GM18873 (cell line): ENCODE measurements around the gene IL10RA.
A peak's percentile ranks its signal among the peaks of the same experiment; 100 is the strongest.

Experiments used
- ATAC-seq: cut with Tn5 transposase; IDR thresholded peaks from one replicate; pipeline ENCODE4 v1.9.1; 2021; ENCODE audit warnings: mild to moderate bottlenecking, moderate library complexity, moderate number of reproducible peaks; ENCODE audit not compliant: unreplicated experiment, low FRiP score

Gene IL10RA

GRCh38 chr11:117989351-117990102 is 3.3 kb downstream of the IL10RA start:
- ATAC-seq: no peak

GRCh38 chr11:117992136-117992535 is 5.9 kb downstream of the IL10RA start:
- ATAC-seq: no peak

- no peak for ATAC-seq
Measured at GRCh38 chr11:117992620-117993019, 6.4 kb downstream of the IL10RA start.

- no peak for ATAC-seq
Measured at GRCh38 chr11:117993988-117994745, 8.0 kb downstream of the IL10RA start.

- ATAC-seq: no peak
Measured at GRCh38 chr11:117995472-117995871, 9.3 kb downstream of the IL10RA start.

- no peak for ATAC-seq
Measured at GRCh38 chr11:117996058-117996457, 9.9 kb downstream of the IL10RA start.

GRCh38 chr11:117997406-117997805 is 11.2 kb downstream of the IL10RA start:
- ATAC-seq: no peak

- peak; percentile 70 for ATAC-seq
Measured at GRCh38 chr11:117997823-117998579, 11.8 kb downstream of the IL10RA start.

- ATAC-seq: no peak
Measured at GRCh38 chr11:117998664-117999353, 12.6 kb downstream of the IL10RA start.

- ATAC-seq: no peak
Measured at GRCh38 chr11:117999354-117999993, 13.3 kb downstream of the IL10RA start.

GRCh38 chr11:118000067-118000849 is 14.1 kb downstream of the IL10RA start:
- no peak for ATAC-seq

GRCh38 chr11:118000850-118001228 is 14.6 kb downstream of the IL10RA start:
- ATAC-seq: no peak

- no peak for ATAC-seq
Measured at GRCh38 chr11:118001494-118001971, 15.3 kb downstream of the IL10RA start.

- no peak for ATAC-seq
Measured at GRCh38 chr11:118002010-118002540, 15.9 kb downstream of the IL10RA start.

GRCh38 chr11:118002541-118003423 is 16.6 kb downstream of the IL10RA start:
- no peak for ATAC-seq

GRCh38 chr11:118003456-118003855 is 17.3 kb downstream of the IL10RA start:
- no peak for ATAC-seq

- ATAC-seq: no peak
Measured at GRCh38 chr11:118004543-118005223, 18.5 kb downstream of the IL10RA start.
